RCC 7860 (cell line): ENCODE measurements around the gene RFX7.
"Not testable (repeated sequence)": the region's sequence is repeated elsewhere in the genome, so short reads cannot be mapped to it uniquely, and the experiment has no call there.

ENCODE experiments used
- DNase-seq: peaks from one replicate; pipeline ENCODE4 v3.0.0-alpha.2; 2015; ENCODE audit warnings: low spot score
- FAIRE-seq: peaks from 2 replicates; lab custom pipeline; 2012; peaks lifted over from hg19 to GRCh38; lab: Jason Lieb, UNC

RFX7 gene

GRCh38 chr15:56243163-56244037, at the start of gene RFX7:
Gene RFX7 (minus strand): TSS chr15:56243879. CDS start chr15:56243285, 594 bp downstream.
- DNase-seq (peak; percentile 54), FAIRE-seq (no peak)

- no peak for DNase-seq
- FAIRE-seq, result no peak
Measured at GRCh38 chr15:56292546-56293316, 49.1 kb upstream of the RFX7 start.

- FAIRE-seq, result no peak
Measured at GRCh38 chr15:56291741-56292140, 48.1 kb upstream of the RFX7 start.

GRCh38 chr15:56286213-56286612, 42.5 kb upstream of the RFX7 start:
- FAIRE-seq, result no peak

More at GRCh38 chr15:56291741-56292140, 48.1 kb upstream of the RFX7 start:
- no peak for DNase-seq

GRCh38 chr15:56281145-56281544, 37.5 kb upstream of the RFX7 start:
- no peak for DNase-seq
- no peak for FAIRE-seq

More at GRCh38 chr15:56286213-56286612, 42.5 kb upstream of the RFX7 start:
- no peak for DNase-seq

- FAIRE-seq, result no peak
- no peak for DNase-seq
Measured at GRCh38 chr15:56273724-56274123, 30.0 kb upstream of the RFX7 start.

- DNase-seq (no peak), FAIRE-seq (no peak)
Measured at GRCh38 chr15:56272454-56272853, 28.8 kb upstream of the RFX7 start.

- DNase-seq, FAIRE-seq: not testable (repeated sequence)
Measured at GRCh38 chr15:56266465-56266864, 22.8 kb upstream of the RFX7 start.

GRCh38 chr15:56261854-56262509, 18.3 kb upstream of the RFX7 start:
- FAIRE-seq (no peak), DNase-seq (no peak)

GRCh38 chr15:56257306-56257705, 13.6 kb upstream of the RFX7 start:
- not testable (repeated sequence) for DNase-seq, FAIRE-seq

GRCh38 chr15:56254265-56254664, 10.6 kb upstream of the RFX7 start:
- FAIRE-seq, result no peak

GRCh38 chr15:56252386-56252785, 8.7 kb upstream of the RFX7 start:
- no peak for FAIRE-seq
- no peak for DNase-seq

More at GRCh38 chr15:56254265-56254664, 10.6 kb upstream of the RFX7 start:
- no peak for DNase-seq

GRCh38 chr15:56251315-56252095, 7.8 kb upstream of the RFX7 start:
- FAIRE-seq, result no peak
- no peak for DNase-seq

- DNase-seq (no peak), FAIRE-seq (no peak)
Measured at GRCh38 chr15:56250626-56251025, 6.9 kb upstream of the RFX7 start.

- no peak for FAIRE-seq
- DNase-seq, result no peak
Measured at GRCh38 chr15:56249092-56249491, 5.4 kb upstream of the RFX7 start.

- DNase-seq (no peak), FAIRE-seq (no peak)
Measured at GRCh38 chr15:56248311-56248992, 4.8 kb upstream of the RFX7 start.

GRCh38 chr15:56247266-56247665, 3.6 kb upstream of the RFX7 start:
- FAIRE-seq (no peak), DNase-seq (no peak)

- FAIRE-seq (peak; percentile 63), DNase-seq (peak; percentile 86)
Measured at GRCh38 chr15:56245871-56246814, 2.5 kb upstream of the RFX7 start.
